ENCODE results near the gene NDUFB10.

- TF ChIP-seq CTCF (conservative IDR thresholded peaks at IDR 0.05 in 1 of 2, IDR thresholded peaks at IDR 0.05 in 1 of 2; ENCODE audit: low read depth in 1 of 2, low read length in 2 of 2) (no peak), EZH2 (IDR thresholded peaks at IDR 0.05; ENCODE audit: low read length, missing control alignments) (no peak)
Measured at GRCh38 chr16:1922357-1922756, 37.0 kb upstream of the NDUFB10 start.
